A673 (cell line): ENCODE data around the gene DNTT.

Experiments
- CTCF ChIP-seq: fragments of 300-800, 200-600 bp; sonication (generic); conservative IDR thresholded peaks from 2 replicates; pipeline ENCODE4 v1.5.1; 2017; ENCODE audit warnings: low read depth, mild to moderate bottlenecking, antibody characterized with exemption, low read length, moderate library complexity, mixed read lengths
- EZH2 ChIP-seq: fragments of 200-600 bp; sonication (generic); IDR thresholded peaks from 2 replicates; pipeline ENCODE4 v1.6.1; 2017; ENCODE audit warnings: borderline replicate concordance, low read depth, mild to moderate bottlenecking, mixed read lengths, antibody characterized with exemption, low read length; ENCODE audit not compliant: poor library complexity, severe bottlenecking

GRCh38 chr10:96298362-96298761 is 5.9 kb upstream of the DNTT start:
- no peak for TF ChIP-seq CTCF
- TF ChIP-seq EZH2 = no peak
